22Rv1 (cell line): Measurements from ENCODE around the gene BLCAP.

ENCODE experiments used
- ZFX ChIP-seq: fragments of 450-650 bp; IDR thresholded peaks from 2 replicates; pipeline ENCODE4 v1.6.1; 2017; ENCODE audit warnings: antibody characterized with exemption, borderline replicate concordance
- TF ChIP-seq, protein P1 (sequence below): fragments of 450-650 bp; IDR thresholded peaks from 2 replicates; pipeline ENCODE4 v1.5.1; 2017; ENCODE audit warnings: mild to moderate bottlenecking

- TF ChIP-seq, protein P1, sequence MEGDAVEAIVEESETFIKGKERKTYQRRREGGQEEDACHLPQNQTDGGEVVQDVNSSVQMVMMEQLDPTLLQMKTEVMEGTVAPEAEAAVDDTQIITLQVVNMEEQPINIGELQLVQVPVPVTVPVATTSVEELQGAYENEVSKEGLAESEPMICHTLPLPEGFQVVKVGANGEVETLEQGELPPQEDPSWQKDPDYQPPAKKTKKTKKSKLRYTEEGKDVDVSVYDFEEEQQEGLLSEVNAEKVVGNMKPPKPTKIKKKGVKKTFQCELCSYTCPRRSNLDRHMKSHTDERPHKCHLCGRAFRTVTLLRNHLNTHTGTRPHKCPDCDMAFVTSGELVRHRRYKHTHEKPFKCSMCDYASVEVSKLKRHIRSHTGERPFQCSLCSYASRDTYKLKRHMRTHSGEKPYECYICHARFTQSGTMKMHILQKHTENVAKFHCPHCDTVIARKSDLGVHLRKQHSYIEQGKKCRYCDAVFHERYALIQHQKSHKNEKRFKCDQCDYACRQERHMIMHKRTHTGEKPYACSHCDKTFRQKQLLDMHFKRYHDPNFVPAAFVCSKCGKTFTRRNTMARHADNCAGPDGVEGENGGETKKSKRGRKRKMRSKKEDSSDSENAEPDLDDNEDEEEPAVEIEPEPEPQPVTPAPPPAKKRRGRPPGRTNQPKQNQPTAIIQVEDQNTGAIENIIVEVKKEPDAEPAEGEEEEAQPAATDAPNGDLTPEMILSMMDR, result no peak
- no peak for TF ChIP-seq ZFX
These were observed 55.9 kb downstream of the BLCAP start for GRCh38 chr20:37471741-37472235.
